PC-3 (cell line): ENCODE results near the gene FLYWCH1.

Experiments used
- EZH2 ChIP-seq: fragments of 300-600 bp; sonication (generic); IDR thresholded peaks from one replicate; pipeline ENCODE4 v1.6.1; 2017; ENCODE audit warnings: antibody characterized with exemption, mild to moderate bottlenecking, low read length; ENCODE audit not compliant: unreplicated experiment
- TF ChIP-seq, protein P1 (sequence below): fragments of 300-600 bp; sonication (generic); conservative IDR thresholded peaks from 2 replicates; pipeline ENCODE4 v1.5.1; 2017; ENCODE audit warnings: antibody characterized with exemption, low read depth, mild to moderate bottlenecking, low read length

- TF ChIP-seq, protein P1, sequence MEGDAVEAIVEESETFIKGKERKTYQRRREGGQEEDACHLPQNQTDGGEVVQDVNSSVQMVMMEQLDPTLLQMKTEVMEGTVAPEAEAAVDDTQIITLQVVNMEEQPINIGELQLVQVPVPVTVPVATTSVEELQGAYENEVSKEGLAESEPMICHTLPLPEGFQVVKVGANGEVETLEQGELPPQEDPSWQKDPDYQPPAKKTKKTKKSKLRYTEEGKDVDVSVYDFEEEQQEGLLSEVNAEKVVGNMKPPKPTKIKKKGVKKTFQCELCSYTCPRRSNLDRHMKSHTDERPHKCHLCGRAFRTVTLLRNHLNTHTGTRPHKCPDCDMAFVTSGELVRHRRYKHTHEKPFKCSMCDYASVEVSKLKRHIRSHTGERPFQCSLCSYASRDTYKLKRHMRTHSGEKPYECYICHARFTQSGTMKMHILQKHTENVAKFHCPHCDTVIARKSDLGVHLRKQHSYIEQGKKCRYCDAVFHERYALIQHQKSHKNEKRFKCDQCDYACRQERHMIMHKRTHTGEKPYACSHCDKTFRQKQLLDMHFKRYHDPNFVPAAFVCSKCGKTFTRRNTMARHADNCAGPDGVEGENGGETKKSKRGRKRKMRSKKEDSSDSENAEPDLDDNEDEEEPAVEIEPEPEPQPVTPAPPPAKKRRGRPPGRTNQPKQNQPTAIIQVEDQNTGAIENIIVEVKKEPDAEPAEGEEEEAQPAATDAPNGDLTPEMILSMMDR = peak; percentile 52
- TF ChIP-seq EZH2 = no peak
Measured at GRCh38 chr16:2969545-2970521, 58.1 kb downstream of the FLYWCH1 start.
